HG03064 (cell line): ENCODE measurements around the gene RPL27A.
A peak's percentile ranks its signal among the peaks of the same experiment; 100 is the strongest.

Experiments
- ATAC-seq: cut with Tn5 transposase; IDR thresholded peaks from one replicate; pipeline ENCODE4 v1.9.1; 2021; ENCODE audit warnings: low read depth; ENCODE audit not compliant: unreplicated experiment

RPL27A gene

DNA sequence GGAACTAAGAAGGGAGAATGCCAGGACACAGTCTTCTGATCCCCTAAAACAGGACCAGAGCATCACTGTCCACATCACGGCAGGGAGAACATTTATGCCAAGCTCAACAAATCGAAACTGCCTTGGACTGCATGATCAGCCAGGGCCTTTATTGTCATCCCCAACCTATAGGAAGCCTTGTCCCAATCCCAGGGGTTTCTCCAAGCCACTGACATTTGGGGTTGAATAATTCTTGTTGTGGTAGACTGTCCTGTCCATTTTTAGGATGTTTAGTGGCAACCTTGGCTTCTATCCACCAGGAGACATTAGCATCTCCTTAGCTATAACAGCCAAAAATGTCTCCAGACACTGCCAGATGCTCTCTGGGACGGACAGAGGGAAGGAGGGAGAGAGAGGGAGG is 37.1 kb downstream of the RPL27A start:
- no peak for ATAC-seq

DNA sequence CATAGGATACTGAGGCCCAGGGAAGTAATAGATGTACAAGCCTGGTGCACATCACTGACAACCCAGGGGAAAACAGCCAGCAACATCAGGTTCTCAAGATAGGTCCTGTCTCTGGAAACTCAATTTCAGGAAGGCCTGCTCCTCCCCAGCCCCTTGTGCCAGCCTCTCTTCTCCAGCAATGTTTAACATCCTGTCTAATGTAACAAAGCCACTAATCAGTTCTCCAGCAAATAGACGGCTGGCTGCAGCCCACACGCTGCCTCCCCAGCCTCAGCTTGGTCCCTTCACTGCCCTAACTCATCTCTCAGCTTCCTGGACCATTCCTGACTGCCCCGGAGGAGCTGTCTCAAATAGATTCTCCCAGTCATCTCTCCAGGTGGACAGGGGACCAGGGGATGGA is 37.8 kb downstream of the RPL27A start:
- ATAC-seq, result no peak

GRCh38 chr11:8720868-8721608 is 38.4 kb downstream of the RPL27A start:
- ATAC-seq, result no peak

GRCh38 chr11:8721609-8722500 is 39.3 kb downstream of the RPL27A start:
- ATAC-seq, result no peak

DNA sequence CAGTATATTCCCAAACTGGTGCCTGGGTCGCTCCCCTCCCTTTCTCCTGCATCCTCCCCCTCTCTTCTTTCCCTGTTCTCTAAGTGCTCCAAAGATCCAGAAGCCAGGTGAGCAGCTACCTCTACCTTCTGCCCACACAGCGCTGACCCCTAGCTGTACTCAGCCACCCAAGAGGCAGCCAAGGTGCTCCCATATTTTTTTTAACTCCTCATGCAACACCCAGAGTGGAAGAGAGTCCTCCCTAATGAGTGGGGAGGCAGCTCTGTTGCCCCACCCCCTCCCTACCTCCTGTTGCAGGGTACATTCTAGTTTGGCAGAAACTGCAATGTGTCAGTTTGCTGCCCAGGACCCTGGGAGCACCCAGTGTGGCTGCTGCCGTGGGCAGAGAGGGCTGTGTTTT is 40.2 kb downstream of the RPL27A start:
- no peak for ATAC-seq

DNA sequence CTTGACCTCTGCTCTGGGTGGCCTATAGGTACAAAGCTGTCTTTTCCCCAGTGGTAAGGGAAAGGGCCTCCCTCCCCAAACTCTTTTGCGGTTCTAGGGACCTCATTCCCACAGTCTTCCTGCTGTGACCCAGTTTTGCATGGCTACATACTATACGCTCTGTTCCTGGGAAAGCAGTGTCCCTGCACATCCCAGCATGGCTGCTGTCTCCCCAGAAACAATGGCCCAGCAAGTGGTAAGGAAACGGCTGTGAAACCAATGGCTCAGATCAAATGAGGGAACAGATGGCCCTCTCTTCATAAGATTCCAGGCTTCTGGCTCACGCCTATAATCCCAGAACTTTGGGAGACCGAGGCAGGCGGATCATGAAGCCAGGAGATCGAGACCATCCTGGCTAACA is 41.1 kb downstream of the RPL27A start:
- ATAC-seq, result no peak

DNA sequence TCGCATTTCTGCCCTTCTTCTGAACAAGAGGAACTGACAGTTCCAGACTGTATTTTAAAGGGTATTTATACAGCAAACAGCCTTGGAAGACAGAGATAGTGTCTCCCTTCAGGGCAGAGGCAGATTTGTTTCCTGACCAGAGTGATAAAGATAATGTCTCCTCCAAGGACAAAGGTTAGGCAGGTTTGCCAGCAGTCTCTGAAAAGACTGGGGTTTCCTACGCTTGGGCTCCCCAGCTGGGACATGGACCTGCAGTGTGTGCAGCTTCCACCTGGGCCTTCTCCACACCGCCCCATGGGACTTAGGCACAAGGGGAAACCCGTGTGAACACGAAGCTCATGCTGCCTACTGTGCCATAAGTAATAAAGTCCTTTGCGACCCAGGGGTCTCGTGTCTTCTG is 42.1 kb downstream of the RPL27A start:
- no peak for ATAC-seq

GRCh38 chr11:8726395-8726794 is 43.8 kb downstream of the RPL27A start:
- ATAC-seq, result no peak

GRCh38 chr11:8728563-8728962 is 46.0 kb downstream of the RPL27A start:
- no peak for ATAC-seq

DNA sequence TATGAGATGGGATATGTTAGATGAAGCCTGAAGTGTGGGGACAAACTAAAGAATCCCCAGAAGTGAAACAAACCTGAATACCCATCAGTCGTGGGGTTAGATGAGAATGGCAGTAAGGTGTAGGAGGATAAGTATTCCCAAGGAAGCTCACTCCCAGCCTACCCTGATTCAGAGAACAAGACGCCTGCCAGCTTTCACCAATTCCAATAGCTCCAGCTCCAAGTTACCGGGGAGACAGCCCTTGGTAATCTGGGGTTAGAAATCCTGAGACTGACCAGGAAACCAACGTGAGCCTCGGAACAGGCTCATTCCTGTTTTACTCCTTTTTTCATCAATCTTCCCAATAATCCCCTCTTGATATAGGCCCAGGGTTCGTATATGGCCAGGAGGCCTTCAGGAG is 46.5 kb downstream of the RPL27A start:
- ATAC-seq, result no peak

DNA sequence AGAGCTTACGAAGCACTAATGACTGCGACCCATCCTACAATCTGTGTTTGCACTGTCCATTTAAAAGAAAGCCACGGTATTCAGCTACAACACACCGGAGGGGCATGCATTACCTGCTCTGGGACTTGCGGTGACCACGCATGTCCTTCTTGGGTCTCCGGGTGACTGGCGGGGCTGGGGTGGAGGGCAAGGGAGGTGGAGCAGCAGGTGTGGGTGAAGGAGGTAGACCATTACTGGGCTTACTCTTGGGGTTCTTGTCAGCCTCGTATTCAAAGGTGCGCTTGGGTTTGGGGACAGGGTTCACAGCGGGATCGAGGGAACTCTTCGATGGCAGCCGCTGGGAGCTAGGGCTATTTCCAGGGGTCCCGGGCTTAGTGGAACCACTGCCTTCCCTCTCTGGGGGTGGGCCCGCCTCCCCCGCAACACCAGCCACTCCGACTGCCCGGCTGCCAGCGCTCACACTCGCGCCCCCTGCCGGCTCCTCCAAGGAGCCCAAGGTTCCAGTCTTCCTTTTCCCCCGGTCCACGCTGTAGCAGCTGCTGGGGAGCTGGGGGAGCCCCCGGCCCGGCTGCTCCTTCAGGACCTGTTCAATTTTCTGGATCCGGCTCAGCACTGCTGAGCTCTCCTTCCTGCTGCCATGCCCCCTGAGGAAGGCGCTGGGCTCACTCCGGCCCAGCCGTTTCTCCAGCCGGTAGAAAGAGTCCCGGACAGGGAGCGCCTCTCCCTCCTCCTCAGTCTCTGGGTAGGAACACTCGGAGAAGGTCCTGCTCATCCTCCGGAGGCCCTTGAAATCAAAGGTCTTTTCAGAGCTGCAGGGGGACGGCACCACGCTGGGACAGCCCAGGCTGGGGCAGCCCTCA is 47.5 kb downstream of the RPL27A start:
- ATAC-seq, result no peak

DNA sequence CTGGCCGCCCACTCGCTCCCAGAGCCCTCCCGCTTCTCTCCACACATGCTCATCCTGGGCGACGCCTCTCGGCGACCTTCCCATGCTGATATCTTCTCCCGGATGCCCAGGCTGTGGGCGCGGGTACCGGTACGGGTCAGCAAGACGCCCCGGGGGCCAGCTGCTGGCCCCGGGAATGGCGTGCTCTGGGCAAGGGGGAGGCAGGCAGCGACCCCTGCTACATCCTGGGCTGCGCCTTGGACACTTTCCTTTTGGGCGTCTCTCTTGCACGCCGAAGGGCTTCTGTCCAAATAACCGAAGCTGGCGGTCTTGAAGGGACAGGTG is 48.1 kb downstream of the RPL27A start:
- no peak for ATAC-seq

- ATAC-seq, result no peak
These were observed 49.2 kb downstream of the RPL27A start for GRCh38 chr11:8731647-8732323.

DNA sequence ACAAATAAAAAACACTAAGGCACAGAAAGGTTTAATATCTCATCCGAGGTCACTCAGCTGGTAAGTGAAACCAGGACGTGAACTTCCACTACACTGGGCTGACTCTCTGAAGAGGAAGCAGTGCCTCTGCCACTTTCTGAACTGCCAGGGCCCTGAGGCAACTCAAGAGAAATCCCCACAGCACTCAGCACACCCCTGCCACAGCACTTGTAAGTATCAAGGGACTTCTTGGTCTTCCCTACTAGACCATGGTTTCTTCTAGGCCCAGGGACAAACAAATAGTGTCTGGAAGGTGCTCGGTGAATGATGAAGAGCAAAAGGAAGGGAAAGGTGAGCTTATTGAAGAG is 49.7 kb downstream of the RPL27A start:
- ATAC-seq, result peak; percentile 87

GRCh38 chr11:8732748-8733241 is 50.2 kb downstream of the RPL27A start:
- ATAC-seq, result no peak

DNA sequence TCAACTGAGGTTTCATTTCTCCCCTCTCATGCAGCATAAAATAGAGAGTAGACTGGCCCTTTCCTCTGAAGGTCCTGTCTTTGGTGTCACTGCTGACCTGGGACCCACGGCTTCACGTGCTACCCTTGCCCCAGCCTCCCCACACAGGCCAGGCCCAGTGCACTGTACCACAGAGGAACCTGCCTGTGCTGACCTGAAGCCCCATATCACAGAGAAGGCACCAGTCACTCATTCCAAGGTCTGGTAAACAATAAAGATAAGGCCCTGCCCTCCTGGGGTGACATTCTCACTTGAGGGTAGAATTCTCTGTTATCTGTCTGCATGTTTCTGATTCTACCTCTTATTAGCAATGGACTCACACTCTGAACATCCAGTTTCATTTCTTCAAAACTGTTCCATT is 51.3 kb downstream of the RPL27A start:
- ATAC-seq, result no peak

DNA sequence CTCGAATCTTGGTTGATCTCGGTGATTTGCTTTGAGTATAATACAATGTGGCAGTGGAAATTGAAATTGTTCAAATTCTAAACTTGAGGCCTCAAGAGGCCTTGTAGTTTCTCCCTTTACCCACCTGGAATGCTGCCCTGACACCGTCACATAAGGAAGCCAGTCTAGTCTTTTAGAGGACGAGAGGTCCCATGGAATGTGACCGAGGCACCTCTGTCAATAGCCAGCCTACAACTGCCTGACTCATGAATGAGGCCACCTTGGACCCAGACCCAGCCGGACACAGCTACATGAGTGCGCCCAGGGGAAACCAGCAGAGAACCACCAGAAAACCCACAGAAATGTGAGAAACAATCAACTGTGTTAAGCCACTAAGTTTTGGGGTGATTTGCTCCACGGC is 52.5 kb downstream of the RPL27A start:
- ATAC-seq, result no peak

DNA sequence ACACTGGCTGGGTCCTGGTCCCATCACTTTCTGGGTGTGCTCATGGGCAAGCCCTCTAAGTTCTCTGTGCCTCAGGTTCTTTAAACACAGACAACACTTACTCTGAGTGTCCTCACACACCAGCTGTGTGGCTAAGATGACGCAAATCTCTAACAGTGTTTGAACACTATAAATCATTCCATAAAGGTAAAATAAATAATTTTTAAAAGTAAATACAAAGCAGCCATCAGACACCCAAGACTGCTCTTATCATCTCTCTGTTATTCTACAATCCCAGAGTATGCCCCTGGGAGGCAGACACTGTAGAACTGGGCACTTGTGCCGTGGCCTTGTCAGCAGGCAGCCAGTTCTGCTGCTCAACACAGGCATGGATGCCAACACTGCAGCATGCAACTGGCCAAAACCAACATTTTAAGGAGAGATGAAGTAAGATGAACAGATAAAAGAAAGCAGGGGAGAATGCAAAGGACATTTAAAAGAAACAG is 56.8 kb downstream of the RPL27A start:
- no peak for ATAC-seq
